ENCODE results near the gene GPR176.

GPR176 gene

GRCh38 chr15:39953521-39953920, 33.5 kb upstream of the GPR176 start:
- H3K27ac ChIP-seq (ENCODE audit: low read depth, low read length): no peak overlapping the region
- H3K4me3 ChIP-seq (ENCODE audit: low read depth in 1 of 5, low read length in 5 of 5): no peak overlapping the region
- peaks cover 44 to 79% (median 64%) of the 10 kb centered on the region in 5 donors for H3K36me3 ChIP-seq (ENCODE audit: control insufficient read depth in 5 of 5, insufficient read depth in 5 of 5, low read length in 5 of 5)
- H3K9ac ChIP-seq (ENCODE audit: low read length in 5 of 5): no peak overlapping the region
- H3K27me3 ChIP-seq (ENCODE audit: control insufficient read depth in 5 of 5, insufficient read depth in 4 of 5, low read length in 5 of 5): no peaks in the 10 kb centered on the region
- H3K4me1 ChIP-seq (ENCODE audit: control insufficient read depth in 5 of 5, insufficient read depth in 5 of 5, low read length in 5 of 5): no peaks in the 10 kb centered on the region
- H3K9me3 ChIP-seq (ENCODE audit: control insufficient read depth in 5 of 5, low read length in 5 of 5): no peaks in the 10 kb centered on the region

GRCh38 chr15:39951561-39951960, 31.5 kb upstream of the GPR176 start:
- no peaks in the 10 kb centered on the region for H3K27me3 ChIP-seq (ENCODE audit: control insufficient read depth in 5 of 5, insufficient read depth in 4 of 5, low read length in 5 of 5)
- no peaks in the 10 kb centered on the region for H3K9me3 ChIP-seq (ENCODE audit: control insufficient read depth in 5 of 5, low read length in 5 of 5)
- H3K27ac ChIP-seq (ENCODE audit: low read depth, low read length): no peak overlapping the region
- H3K4me3 ChIP-seq (ENCODE audit: low read depth in 1 of 5, low read length in 5 of 5): no peak overlapping the region
- H3K9ac ChIP-seq (ENCODE audit: low read length in 5 of 5): no peak overlapping the region
- no peaks in the 10 kb centered on the region for H3K4me1 ChIP-seq (ENCODE audit: control insufficient read depth in 5 of 5, insufficient read depth in 5 of 5, low read length in 5 of 5)
- H3K36me3 ChIP-seq (ENCODE audit: control insufficient read depth in 5 of 5, insufficient read depth in 5 of 5, low read length in 5 of 5): peaks cover 30 to 78% (median 65%) of the 10 kb centered on the region in 5 donors

- no peaks in the 10 kb centered on the region for H3K9me3 ChIP-seq (ENCODE audit: control insufficient read depth in 5 of 5, low read length in 5 of 5)
- H3K27ac ChIP-seq (ENCODE audit: low read depth, low read length): no peak overlapping the region
- no peaks in the 10 kb centered on the region for H3K27me3 ChIP-seq (ENCODE audit: control insufficient read depth in 5 of 5, insufficient read depth in 4 of 5, low read length in 5 of 5)
- H3K4me3 ChIP-seq (ENCODE audit: low read depth in 1 of 5, low read length in 5 of 5): no peak overlapping the region
- H3K36me3 ChIP-seq (ENCODE audit: control insufficient read depth in 5 of 5, insufficient read depth in 5 of 5, low read length in 5 of 5): peaks cover 33 to 76% (median 58%) of the 10 kb centered on the region in 5 donors
- no peak overlapping the region for H3K9ac ChIP-seq (ENCODE audit: low read length in 5 of 5)
- H3K4me1 ChIP-seq (ENCODE audit: control insufficient read depth in 5 of 5, insufficient read depth in 5 of 5, low read length in 5 of 5): no peaks in the 10 kb centered on the region
These were observed 28.8 kb upstream of the GPR176 start for GRCh38 chr15:39948817-39949216.

- Histone ChIP-seq H3K9me3 (ENCODE audit: control insufficient read depth in 5 of 5, low read length in 5 of 5) (no peaks in the 10 kb centered on the region), H3K9ac (ENCODE audit: low read length in 5 of 5) (no peak overlapping the region), H3K27me3 (ENCODE audit: control insufficient read depth in 5 of 5, insufficient read depth in 4 of 5, low read length in 5 of 5) (no peaks in the 10 kb centered on the region), H3K4me3 (ENCODE audit: low read depth in 1 of 5, low read length in 5 of 5) (no peak overlapping the region), H3K36me3 (ENCODE audit: control insufficient read depth in 5 of 5, insufficient read depth in 5 of 5, low read length in 5 of 5) (peaks cover 32 to 77% (median 62%) of the 10 kb centered on the region in 5 donors), H3K4me1 (ENCODE audit: control insufficient read depth in 5 of 5, insufficient read depth in 5 of 5, low read length in 5 of 5) (peaks cover 0 to 1% (median 0%) of the 10 kb centered on the region in 5 donors), H3K27ac (ENCODE audit: low read depth, low read length) (no peak overlapping the region)
These were observed 27.5 kb upstream of the GPR176 start for GRCh38 chr15:39947401-39948197.

- Histone ChIP-seq H3K27ac (ENCODE audit: low read depth, low read length) (no peak overlapping the region), H3K4me3 (ENCODE audit: low read depth in 1 of 5, low read length in 5 of 5) (no peak overlapping the region), H3K4me1 (ENCODE audit: control insufficient read depth in 5 of 5, insufficient read depth in 5 of 5, low read length in 5 of 5) (peaks cover 0 to 8% (median 0%) of the 10 kb centered on the region in 5 donors), H3K27me3 (ENCODE audit: control insufficient read depth in 5 of 5, insufficient read depth in 4 of 5, low read length in 5 of 5) (no peaks in the 10 kb centered on the region), H3K36me3 (ENCODE audit: control insufficient read depth in 5 of 5, insufficient read depth in 5 of 5, low read length in 5 of 5) (peaks cover 32 to 76% (median 61%) of the 10 kb centered on the region in 5 donors), H3K9ac (ENCODE audit: low read length in 5 of 5) (no peak overlapping the region), H3K9me3 (ENCODE audit: control insufficient read depth in 5 of 5, low read length in 5 of 5) (no peaks in the 10 kb centered on the region)
These were observed 26.8 kb upstream of the GPR176 start for GRCh38 chr15:39946862-39947261.

- H3K4me3 ChIP-seq (ENCODE audit: low read depth in 1 of 5, low read length in 5 of 5): no peak overlapping the region
- no peak overlapping the region for H3K9ac ChIP-seq (ENCODE audit: low read length in 5 of 5)
- no peaks in the 10 kb centered on the region for H3K27me3 ChIP-seq (ENCODE audit: control insufficient read depth in 5 of 5, insufficient read depth in 4 of 5, low read length in 5 of 5)
- H3K27ac ChIP-seq (ENCODE audit: low read depth, low read length): no peak overlapping the region
- H3K36me3 ChIP-seq (ENCODE audit: control insufficient read depth in 5 of 5, insufficient read depth in 5 of 5, low read length in 5 of 5): peaks cover 31 to 72% (median 55%) of the 10 kb centered on the region in 5 donors
- no peaks in the 10 kb centered on the region for H3K9me3 ChIP-seq (ENCODE audit: control insufficient read depth in 5 of 5, low read length in 5 of 5)
- H3K4me1 ChIP-seq (ENCODE audit: control insufficient read depth in 5 of 5, insufficient read depth in 5 of 5, low read length in 5 of 5): peaks cover 0 to 11% (median 4%) of the 10 kb centered on the region in 5 donors
These were observed 24.7 kb upstream of the GPR176 start for GRCh38 chr15:39944726-39945125.

GRCh38 chr15:39942753-39943150, 22.7 kb upstream of the GPR176 start:
- H3K9me3 ChIP-seq (ENCODE audit: control insufficient read depth in 5 of 5, low read length in 5 of 5): no peaks in the 10 kb centered on the region
- peaks cover 0 to 18% (median 10%) of the 10 kb centered on the region in 5 donors for H3K4me1 ChIP-seq (ENCODE audit: control insufficient read depth in 5 of 5, insufficient read depth in 5 of 5, low read length in 5 of 5)
- no peak overlapping the region for H3K9ac ChIP-seq (ENCODE audit: low read length in 5 of 5)
- no peak overlapping the region for H3K4me3 ChIP-seq (ENCODE audit: low read depth in 1 of 5, low read length in 5 of 5)
- H3K36me3 ChIP-seq (ENCODE audit: control insufficient read depth in 5 of 5, insufficient read depth in 5 of 5, low read length in 5 of 5): peaks cover 26 to 68% (median 51%) of the 10 kb centered on the region in 5 donors
- H3K27me3 ChIP-seq (ENCODE audit: control insufficient read depth in 5 of 5, insufficient read depth in 4 of 5, low read length in 5 of 5): no peaks in the 10 kb centered on the region
- no peak overlapping the region for H3K27ac ChIP-seq (ENCODE audit: low read depth, low read length)

- Histone ChIP-seq H3K27me3 (ENCODE audit: control insufficient read depth in 5 of 5, insufficient read depth in 4 of 5, low read length in 5 of 5) (no peaks in the 10 kb centered on the region), H3K4me3 (ENCODE audit: low read depth in 1 of 5, low read length in 5 of 5) (no peak overlapping the region), H3K9me3 (ENCODE audit: control insufficient read depth in 5 of 5, low read length in 5 of 5) (no peaks in the 10 kb centered on the region), H3K4me1 (ENCODE audit: control insufficient read depth in 5 of 5, insufficient read depth in 5 of 5, low read length in 5 of 5) (peaks cover 0 to 18% (median 10%) of the 10 kb centered on the region in 5 donors), H3K36me3 (ENCODE audit: control insufficient read depth in 5 of 5, insufficient read depth in 5 of 5, low read length in 5 of 5) (peaks cover 26 to 63% (median 50%) of the 10 kb centered on the region in 5 donors), H3K9ac (ENCODE audit: low read length in 5 of 5) (no peak overlapping the region), H3K27ac (ENCODE audit: low read depth, low read length) (no peak overlapping the region)
These were observed 22.2 kb upstream of the GPR176 start for GRCh38 chr15:39942101-39942752.

GRCh38 chr15:39939487-39940452, 19.7 kb upstream of the GPR176 start:
- H3K9ac ChIP-seq (ENCODE audit: low read length in 5 of 5): no peak overlapping the region
- no peaks in the 10 kb centered on the region for H3K27me3 ChIP-seq (ENCODE audit: control insufficient read depth in 5 of 5, insufficient read depth in 4 of 5, low read length in 5 of 5)
- H3K4me3 ChIP-seq (ENCODE audit: low read depth in 1 of 5, low read length in 5 of 5): no peak overlapping the region
- H3K27ac ChIP-seq (ENCODE audit: low read depth, low read length): no peak overlapping the region
- H3K36me3 ChIP-seq (ENCODE audit: control insufficient read depth in 5 of 5, insufficient read depth in 5 of 5, low read length in 5 of 5): peaks cover 11 to 40% (median 31%) of the 10 kb centered on the region in 5 donors
- H3K9me3 ChIP-seq (ENCODE audit: control insufficient read depth in 5 of 5, low read length in 5 of 5): no peaks in the 10 kb centered on the region
- peaks cover 0 to 26% (median 20%) of the 10 kb centered on the region in 5 donors for H3K4me1 ChIP-seq (ENCODE audit: control insufficient read depth in 5 of 5, insufficient read depth in 5 of 5, low read length in 5 of 5)

All from subcutaneous abdominal adipose tissue (tissue), 5 donors.